Retinal pigment epithelial cell (primary cell): Measurements from ENCODE around the gene GPR61.

Experiments
- DNase-seq: peaks from one replicate; pipeline ENCODE4 v3.0.0-alpha.2; 2010; ENCODE audit warnings: low read depth
- H3K4me3 ChIP-seq: 2 replicates; pipeline ENCODE4 v1.5.1; 2011; ENCODE audit warnings: mild to moderate bottlenecking, low read length, control low read depth, moderate library complexity
- TF ChIP-seq, protein P1 (sequence below): conservative IDR thresholded peaks from 2 replicates; pipeline ENCODE4 v1.5.1; 2011; ENCODE audit warnings: low read depth, low read length, control low read depth, inconsistent platforms

Gene GPR61

DNA sequence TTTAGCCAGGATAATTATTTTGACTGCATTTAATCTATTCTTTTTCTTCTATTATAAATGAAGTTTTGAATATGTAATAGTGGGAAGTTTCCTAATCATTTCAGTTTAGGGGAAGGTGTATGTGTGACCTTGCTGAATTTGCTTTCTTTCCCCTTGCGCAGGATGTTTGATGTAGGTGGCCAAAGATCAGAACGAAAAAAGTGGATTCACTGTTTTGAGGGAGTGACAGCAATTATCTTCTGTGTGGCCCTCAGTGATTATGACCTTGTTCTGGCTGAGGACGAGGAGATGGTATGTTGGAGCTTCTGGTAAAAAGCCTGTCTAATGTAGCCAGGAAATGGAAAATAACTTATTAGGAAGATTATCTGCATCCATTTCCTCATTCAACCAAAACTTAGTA, 46.4 kb downstream of the GPR61 start:
- no peak overlapping the region for H3K4me3 ChIP-seq
- DNase-seq = no peak
- TF ChIP-seq, protein P1, sequence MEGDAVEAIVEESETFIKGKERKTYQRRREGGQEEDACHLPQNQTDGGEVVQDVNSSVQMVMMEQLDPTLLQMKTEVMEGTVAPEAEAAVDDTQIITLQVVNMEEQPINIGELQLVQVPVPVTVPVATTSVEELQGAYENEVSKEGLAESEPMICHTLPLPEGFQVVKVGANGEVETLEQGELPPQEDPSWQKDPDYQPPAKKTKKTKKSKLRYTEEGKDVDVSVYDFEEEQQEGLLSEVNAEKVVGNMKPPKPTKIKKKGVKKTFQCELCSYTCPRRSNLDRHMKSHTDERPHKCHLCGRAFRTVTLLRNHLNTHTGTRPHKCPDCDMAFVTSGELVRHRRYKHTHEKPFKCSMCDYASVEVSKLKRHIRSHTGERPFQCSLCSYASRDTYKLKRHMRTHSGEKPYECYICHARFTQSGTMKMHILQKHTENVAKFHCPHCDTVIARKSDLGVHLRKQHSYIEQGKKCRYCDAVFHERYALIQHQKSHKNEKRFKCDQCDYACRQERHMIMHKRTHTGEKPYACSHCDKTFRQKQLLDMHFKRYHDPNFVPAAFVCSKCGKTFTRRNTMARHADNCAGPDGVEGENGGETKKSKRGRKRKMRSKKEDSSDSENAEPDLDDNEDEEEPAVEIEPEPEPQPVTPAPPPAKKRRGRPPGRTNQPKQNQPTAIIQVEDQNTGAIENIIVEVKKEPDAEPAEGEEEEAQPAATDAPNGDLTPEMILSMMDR = no peak

DNA sequence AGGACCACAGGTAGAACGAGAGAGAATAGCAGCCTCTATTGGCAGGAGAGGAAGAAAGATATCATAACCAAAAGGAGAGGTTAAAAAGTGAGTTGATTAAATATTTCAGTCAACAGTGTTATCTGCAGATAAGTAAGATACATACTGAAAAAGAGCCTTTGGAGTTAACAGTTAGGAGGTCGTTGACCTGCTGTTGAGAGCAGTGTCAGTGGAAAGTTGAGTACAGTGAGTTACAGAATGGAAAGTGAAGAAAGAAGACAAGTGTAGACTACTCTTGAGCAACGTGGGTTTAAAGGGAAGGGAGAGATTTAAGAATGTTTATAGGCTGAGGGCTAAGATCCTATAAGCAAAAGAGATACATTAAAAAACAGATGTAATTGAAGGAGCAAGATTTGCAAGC, 49.5 kb downstream of the GPR61 start:
- DNase-seq = no peak
- no peak overlapping the region for H3K4me3 ChIP-seq
- TF ChIP-seq, protein P1 = no peak

DNA sequence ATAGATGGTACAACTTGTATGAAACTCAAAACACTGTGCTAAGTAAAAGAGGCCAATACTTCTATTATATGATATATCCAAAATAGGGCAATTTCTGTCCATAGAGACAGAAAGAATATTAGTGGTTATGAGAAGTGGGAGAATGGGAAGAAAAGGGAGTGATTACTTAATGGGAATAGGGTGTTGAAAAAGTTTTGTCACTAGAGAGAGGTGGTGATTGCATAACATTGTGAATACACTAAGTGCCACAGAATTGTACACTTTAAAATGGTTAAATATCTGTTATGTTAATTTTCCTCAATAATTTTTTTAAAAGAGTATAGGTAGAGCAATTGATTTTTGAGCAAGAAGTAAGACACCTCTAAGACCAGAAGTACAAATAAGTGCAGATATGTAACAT, 50.0 kb downstream of the GPR61 start:
- H3K4me3 ChIP-seq = no peak overlapping the region
- TF ChIP-seq, protein P1 = no peak
- DNase-seq = no peak

DNA sequence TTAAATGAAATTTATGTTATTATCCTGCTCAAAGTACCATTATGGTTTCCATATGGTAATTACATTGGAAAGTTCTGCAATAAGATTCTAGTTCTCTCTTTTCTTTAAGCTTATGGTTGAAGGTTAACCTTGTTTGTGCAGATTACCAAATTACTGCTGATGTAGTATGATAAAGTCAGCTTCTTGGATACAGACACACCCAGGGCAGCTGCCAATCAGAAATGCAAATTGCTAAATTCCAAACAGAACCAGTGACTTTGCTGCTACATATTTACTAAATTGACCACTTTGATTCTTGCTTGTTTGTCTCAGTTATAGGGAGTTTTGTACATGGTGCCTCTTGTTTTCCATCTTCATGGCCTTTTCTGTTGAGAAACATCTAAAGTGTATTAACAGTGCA, 53.2 kb downstream of the GPR61 start:
- DNase-seq = no peak
- TF ChIP-seq, protein P1 = no peak
- H3K4me3 ChIP-seq = no peak overlapping the region

DNA sequence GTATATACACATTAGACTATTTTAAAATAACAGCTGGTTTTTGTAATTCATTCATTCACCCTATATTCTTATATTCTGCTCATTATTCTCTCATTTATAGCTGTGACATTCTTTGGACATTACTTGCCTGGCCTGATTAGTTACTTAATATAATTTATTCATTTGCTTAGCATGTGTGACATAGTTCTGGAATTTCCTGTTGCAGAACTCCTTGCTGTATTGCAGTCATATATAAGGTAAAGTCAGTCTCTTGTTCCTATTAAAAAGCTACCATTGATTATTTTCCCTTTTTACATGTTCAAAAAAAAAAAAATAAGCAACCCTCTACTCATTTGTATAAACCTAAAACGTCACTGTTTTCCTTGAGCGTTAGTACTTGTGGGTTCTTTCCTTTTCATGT, 55.9 kb downstream of the GPR61 start:
- TF ChIP-seq, protein P1 = no peak
- no peak for DNase-seq
- H3K4me3 ChIP-seq = no peak overlapping the region
